Endothelial cell of umbilical vein (primary cell): ENCODE measurements around the gene MAMDC4. TPM values are rescaled to one million over a fixed set of nuclear protein-coding genes. Genes with fewer than 3 reads are reported as not detected.

ENCODE experiments used
- BruUV-seq: library from RNA; stranded (reverse); fragments of 400-500 nt; replicated peaks from 2 replicates; lab custom pipeline; 2021; lab: Mats Ljungman, UMichigan
- CTCF ChIA-PET: fragments of 300-600, 350-600 bp; sonication (Branson Sonifier 250); formaldehyde crosslinking; loops from one replicate; lab custom pipeline; 2021; ENCODE audit warnings: antibody characterized with exemption, inconsistent platforms; lab: Charles Lee
- POLR2A ChIA-PET: fragments of 300-600, 350-600 bp; sonication (Branson Sonifier 250); formaldehyde crosslinking; loops from one replicate; lab custom pipeline; 2021; ENCODE audit warnings: antibody characterized with exemption, inconsistent platforms; lab: Charles Lee
- DNase-seq: peaks from one replicate; pipeline ENCODE4 v3.0.0-alpha.2; 2011; ENCODE audit warnings: low read depth, low spot score
- FAIRE-seq: peaks from 2 replicates; lab custom pipeline; 2011; peaks lifted over from hg19 to GRCh38; lab: Jason Lieb, UNC
- H2AFZ ChIP-seq: 2 replicates; pipeline ENCODE4 v1.6.0; 2012; ENCODE audit warnings: low read depth, low read length, control low read depth, inconsistent platforms
- H3K27ac ChIP-seq: 2 replicates; pipeline ENCODE4 v1.5.1; 2011; ENCODE audit warnings: low read depth, mild to moderate bottlenecking, control low read depth, low read length, moderate library complexity; ENCODE audit not compliant: insufficient read depth
- H3K27me3 ChIP-seq, 2 experiments: 2 replicates each; pipeline versions ENCODE4 v1.6.0 to v1.6.1; 2011; ENCODE audit warnings: low read length in 2 of 2, mixed read lengths in 1 of 2; ENCODE audit not compliant: control insufficient read depth in 2 of 2, insufficient read depth in 2 of 2
- H3K36me3 ChIP-seq, 2 experiments: 2 replicates in 1 of 2; 3 replicates in 1 of 2; pipeline ENCODE4 v1.5.1; 2011; ENCODE audit warnings: low read length in 2 of 2, mild to moderate bottlenecking in 1 of 2, moderate library complexity in 1 of 2; ENCODE audit not compliant: control insufficient read depth in 2 of 2, insufficient read depth in 2 of 2; ENCODE audit errors: extremely low read depth in 1 of 2
- H3K4me1 ChIP-seq: 3 replicates; pipeline ENCODE4 v1.5.1; 2011; ENCODE audit warnings: mild to moderate bottlenecking, low read length; ENCODE audit not compliant: control insufficient read depth, insufficient read depth; ENCODE audit errors: extremely low read depth
- H3K4me2 ChIP-seq: 2 replicates; pipeline ENCODE4 v1.6.1; 2011; ENCODE audit warnings: low read length, control low read depth, mixed read lengths; ENCODE audit not compliant: insufficient read depth
- H3K4me3 ChIP-seq, 3 experiments: fragments of 200-600 bp in 1 of 3; sonication (generic), shearing (Covaris generic) in 1 of 3; replicated peaks in 1 of 3; 2 replicates each; pipeline ENCODE4 v1.5.1; 2011 to 2016; ENCODE audit warnings: control low read depth in 3 of 3, low read length in 3 of 3, mild to moderate bottlenecking in 2 of 3, inconsistent platforms in 1 of 3, low read depth in 1 of 3, moderate library complexity in 1 of 3; ENCODE audit not compliant: insufficient read depth in 1 of 3
- H3K79me2 ChIP-seq: 2 replicates; pipeline ENCODE4 v1.6.0; 2012; ENCODE audit warnings: low read length, inconsistent platforms; ENCODE audit not compliant: control insufficient read depth, insufficient read depth
- H3K9ac ChIP-seq: replicated peaks from 2 replicates; pipeline ENCODE3; 2011; ENCODE audit warnings: low read length, control low read depth; ENCODE audit not compliant: insufficient read depth; ENCODE audit errors: extremely low read depth
- H3K9me1 ChIP-seq: replicated peaks from 3 replicates; pipeline ENCODE4 v1.6.0; 2011; ENCODE audit warnings: mild to moderate bottlenecking, low read length; ENCODE audit not compliant: control insufficient read depth, insufficient read depth; ENCODE audit errors: extremely low read depth
- H3K9me3 ChIP-seq: replicated peaks from 2 replicates; pipeline ENCODE4 v1.5.1; 2012; ENCODE audit warnings: low read length, inconsistent platforms; ENCODE audit not compliant: control insufficient read depth, insufficient read depth
- H4K20me1 ChIP-seq: replicated peaks from 2 replicates; pipeline ENCODE3; 2011; ENCODE audit warnings: mild to moderate bottlenecking, low read length; ENCODE audit not compliant: control insufficient read depth, insufficient read depth; ENCODE audit errors: extremely low read depth
- EZH2 ChIP-seq: IDR thresholded peaks from 2 replicates; pipeline ENCODE4 v1.6.1; 2012; ENCODE audit warnings: borderline replicate concordance, low read depth, mild to moderate bottlenecking, moderate library complexity, low read length, inconsistent platforms; ENCODE audit not compliant: severe bottlenecking
- FOS ChIP-seq: IDR thresholded peaks from 2 replicates; pipeline ENCODE4 v1.6.1; 2011; ENCODE audit warnings: mild to moderate bottlenecking, low read length, moderate library complexity, borderline replicate concordance; ENCODE audit not compliant: insufficient read depth
- GATA2 ChIP-seq: IDR thresholded peaks from 2 replicates; pipeline ENCODE4 v1.7.0; 2011; ENCODE audit warnings: low read depth, mild to moderate bottlenecking, moderate library complexity, mixed read lengths, low read length; ENCODE audit not compliant: insufficient read length, insufficient read depth
- JUN ChIP-seq: IDR thresholded peaks from 2 replicates; pipeline ENCODE4 v1.6.1; 2011; ENCODE audit warnings: borderline replicate concordance, low read depth; ENCODE audit not compliant: insufficient read length, insufficient read depth
- MYC ChIP-seq: IDR thresholded peaks from one replicate; pipeline ENCODE4 v1.6.1; 2011; ENCODE audit warnings: mild to moderate bottlenecking, low read depth, low read length
- POLR2A ChIP-seq: IDR thresholded peaks from 2 replicates; pipeline ENCODE4 v1.6.1; 2012; ENCODE audit warnings: low read depth, mild to moderate bottlenecking, control low read depth, low read length
- POLR2AphosphoS5 ChIP-seq: IDR thresholded peaks from 2 replicates; pipeline ENCODE4 v1.6.1; 2012; ENCODE audit warnings: low read depth, mild to moderate bottlenecking, control low read depth, low read length, moderate library complexity; ENCODE audit not compliant: insufficient read depth
- dilution Hi-C: fragments of 300-500 bp; cut with MboI; formaldehyde crosslinking; loops from one replicate; pipeline ENCODE4 v1.15.0; 2019; ENCODE audit warnings: low sequenced_read_pairs; ENCODE audit not compliant: extremely low pct_ligation_motif_present
- intact Hi-C: fragments of 100-400 bp; cut with micrococcal nuclease; formaldehyde crosslinking; loops from one replicate; pipeline ENCODE4 v1.10.0; 2022
- polyA plus RNA-seq, 4 experiments: library from polyadenylated mRNA; depleted of rRNA in 3 of 4; stranded (reverse) in 3 of 4; unstranded in 1 of 4; fragments of >200 nt; gene quantifications; 2 replicates each; pipeline versions ENCODE4 v1.2.1 to v1.2.3, GENCODE V29; 2011 to 2012; ENCODE audit warnings: missing spikeins in 1 of 4
- total RNA-seq: library from RNA; stranded (reverse); gene quantifications from 2 replicates; pipeline ENCODE4 v1.2.3, GENCODE V29; 2021
- TF ChIP-seq, protein P1 (sequence below): IDR thresholded peaks from 2 replicates; pipeline ENCODE4 v1.6.1; 2011; ENCODE audit not compliant: insufficient read depth, insufficient read length
- TF ChIP-seq, protein P2 (sequence below), 2 donors: IDR thresholded peaks; 1 replicate in 1 of 2; 2 replicates in 1 of 2; pipeline ENCODE4 v1.5.1; 2011; ENCODE audit warnings: low read length in 2 of 2, mild to moderate bottlenecking in 2 of 2, moderate library complexity in 2 of 2, control low read depth in 1 of 2, inconsistent platforms in 1 of 2, low read depth in 1 of 2; ENCODE audit not compliant: insufficient read depth in 1 of 2; ENCODE audit errors: extremely low read depth in 1 of 2

Gene MAMDC4
- total and polyA plus RNA-seq, 2 donors (not counting 3 experiments of a cell fraction or from before 2014, with no cell fraction given) = 3.6 to 7.2 TPM

DNA sequence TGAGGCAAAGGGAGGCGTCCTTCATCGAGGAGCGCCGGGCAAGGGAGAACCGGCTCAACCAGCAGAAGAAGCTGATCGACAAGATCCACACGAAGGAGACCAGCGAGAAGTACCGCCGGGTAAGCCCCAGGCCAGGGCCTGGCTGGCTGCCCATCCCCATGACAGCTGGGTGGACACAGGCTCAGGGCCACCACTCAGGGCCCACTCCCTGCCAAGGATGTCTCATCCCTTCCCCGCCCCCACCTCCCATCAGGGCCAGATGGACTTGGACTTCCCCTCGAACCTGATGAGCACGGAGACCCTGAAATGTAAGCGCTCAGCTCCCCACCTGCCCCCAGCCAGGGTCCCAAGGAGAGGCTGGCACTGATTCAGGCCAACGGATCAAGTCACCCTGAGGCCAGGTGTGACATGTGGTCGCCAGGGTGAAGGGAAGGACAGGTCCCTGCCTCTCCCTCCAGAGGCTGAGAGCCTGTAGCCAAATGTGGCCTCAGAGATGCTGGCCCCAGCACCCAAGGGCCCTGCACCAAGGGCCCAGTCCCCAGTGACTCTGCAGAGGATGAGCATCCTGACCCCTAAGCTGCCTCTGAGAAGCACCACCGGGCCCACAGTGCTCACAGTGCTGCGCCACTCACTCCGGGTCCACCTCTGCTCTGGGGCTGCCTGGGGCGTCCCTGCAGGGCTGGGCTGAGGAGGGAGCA is 47.5 kb upstream of the MAMDC4 start:
- no peak for FAIRE-seq
- Histone ChIP-seq H3K4me3 (no peak overlapping the region), H3K4me2 (no peak overlapping the region), H2AFZ (no peak overlapping the region), H3K27me3 (peaks cover 11% of the 10 kb centered on the region in 2 experiments), H4K20me1 (no peaks in the 10 kb centered on the region), H3K9me3 (no peaks in the 10 kb centered on the region), H3K36me3 (no peaks in the 10 kb centered on the region), H3K9ac (no peak overlapping the region), H3K27ac (no peak overlapping the region), H3K9me1 (no peaks in the 10 kb centered on the region), H3K79me2 (peaks cover 18% of the 10 kb centered on the region), H3K4me1 (peaks cover 13% of the 10 kb centered on the region)
- intact Hi-C loops = loop anchor here (5.0 kb wide), 1 partner anchor 38 kb away; the partner anchor contains the start of gene AJM1
- no peak for DNase-seq
- POLR2A ChIA-PET = no interaction called here
- CTCF ChIA-PET = no interaction called here
- no TSS peak for BruUV-seq
- dilution Hi-C loops = loop anchor here (25.0 kb wide), 1 partner anchor 133 kb away; the partner anchor contains the start of genes C8G and FBXW5
- TF ChIP-seq FOS (no peak), JUN (no peak), EZH2 (no peak), POLR2AphosphoS5 (no peak), GATA2 (no peak), MYC (no peak), POLR2A (no peak)
- TF ChIP-seq, protein P1, sequence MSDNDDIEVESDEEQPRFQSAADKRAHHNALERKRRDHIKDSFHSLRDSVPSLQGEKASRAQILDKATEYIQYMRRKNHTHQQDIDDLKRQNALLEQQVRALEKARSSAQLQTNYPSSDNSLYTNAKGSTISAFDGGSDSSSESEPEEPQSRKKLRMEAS = no peak
- TF ChIP-seq, protein P2, sequence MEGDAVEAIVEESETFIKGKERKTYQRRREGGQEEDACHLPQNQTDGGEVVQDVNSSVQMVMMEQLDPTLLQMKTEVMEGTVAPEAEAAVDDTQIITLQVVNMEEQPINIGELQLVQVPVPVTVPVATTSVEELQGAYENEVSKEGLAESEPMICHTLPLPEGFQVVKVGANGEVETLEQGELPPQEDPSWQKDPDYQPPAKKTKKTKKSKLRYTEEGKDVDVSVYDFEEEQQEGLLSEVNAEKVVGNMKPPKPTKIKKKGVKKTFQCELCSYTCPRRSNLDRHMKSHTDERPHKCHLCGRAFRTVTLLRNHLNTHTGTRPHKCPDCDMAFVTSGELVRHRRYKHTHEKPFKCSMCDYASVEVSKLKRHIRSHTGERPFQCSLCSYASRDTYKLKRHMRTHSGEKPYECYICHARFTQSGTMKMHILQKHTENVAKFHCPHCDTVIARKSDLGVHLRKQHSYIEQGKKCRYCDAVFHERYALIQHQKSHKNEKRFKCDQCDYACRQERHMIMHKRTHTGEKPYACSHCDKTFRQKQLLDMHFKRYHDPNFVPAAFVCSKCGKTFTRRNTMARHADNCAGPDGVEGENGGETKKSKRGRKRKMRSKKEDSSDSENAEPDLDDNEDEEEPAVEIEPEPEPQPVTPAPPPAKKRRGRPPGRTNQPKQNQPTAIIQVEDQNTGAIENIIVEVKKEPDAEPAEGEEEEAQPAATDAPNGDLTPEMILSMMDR (IDR thresholded peaks at IDR 0.05; ENCODE audit: extremely low read depth in 1 of 2, insufficient read depth in 1 of 2, low read depth in 1 of 2, low read length in 2 of 2) = no peak
